ENCODE data around the gene MLC1. TPM values are rescaled to one million over a fixed set of nuclear protein-coding genes. Genes with fewer than 3 reads are reported as not detected.

MLC1 gene
- total RNA-seq, 1 donor from 2014 or later = 0.09 TPM

- no peak overlapping the region for H3K27ac Mint-ChIP-seq (ENCODE audit: unreplicated experiment)
Observed at GRCh38 chr22:50121202-50121740, 36.0 kb upstream of the MLC1 start.

GRCh38 chr22:50119768-50120251 is 34.6 kb upstream of the MLC1 start:
- Histone ChIP-seq H3K9me3 (ENCODE audit: insufficient read depth, low read depth, low read length) (peaks cover 7% of the 10 kb centered on the region), H3K4me1 (ENCODE audit: insufficient read depth, low read length) (peaks cover 34% of the 10 kb centered on the region), H4K20me1 (ENCODE audit: insufficient read depth, low read length) (no peaks in the 10 kb centered on the region), H3K9ac (ENCODE audit: low read length) (no peak overlapping the region), H3K79me2 (ENCODE audit: insufficient read depth, low read length) (no peaks in the 10 kb centered on the region), H3K27me3 (ENCODE audit: insufficient read depth, low read length) (no peaks in the 10 kb centered on the region), H2AFZ (ENCODE audit: low read depth, low read length) (no peak overlapping the region), H3K4me3 (ENCODE audit: insufficient read depth, low read depth, low read length) (no peak overlapping the region), H3K36me3 (ENCODE audit: insufficient read depth, low read length) (no peaks in the 10 kb centered on the region), H3K4me2 (ENCODE audit: low read length) (peak overlapping the region; percentile 20), H3K27ac (ENCODE audit: low read depth, low read length) (no peak overlapping the region)
- H3K4me3 Mint-ChIP-seq (ENCODE audit: unreplicated experiment) = no peak overlapping the region
- FAIRE-seq (peak; percentile 9), DNase-seq (ENCODE audit: low read depth) (peak; percentile 44)
- TF ChIP-seq EZH2 (IDR thresholded peaks at IDR 0.05; ENCODE audit: insufficient read depth, low read length) = no peak
- TF ChIP-seq CTCF (IDR thresholded peaks at IDR 0.05; ENCODE audit: insufficient read depth, low read depth, low read length) = no peak
- H3K36me3 Mint-ChIP-seq (ENCODE audit: low read depth, unreplicated experiment) = peaks cover 2% of the 10 kb centered on the region
- no peaks in the 10 kb centered on the region for H3K27me3 Mint-ChIP-seq (ENCODE audit: low read depth, unreplicated experiment)
- peak overlapping the region; percentile 81 for H3K27ac Mint-ChIP-seq (ENCODE audit: unreplicated experiment)
- H3K4me1 Mint-ChIP-seq (ENCODE audit: low read depth, unreplicated experiment) = peaks cover 14% of the 10 kb centered on the region
- H3K9me3 Mint-ChIP-seq (ENCODE audit: unreplicated experiment) = peaks cover 18% of the 10 kb centered on the region

More at GRCh38 chr22:50121202-50121740, 36.0 kb upstream of the MLC1 start:
- no peak overlapping the region for H3K4me2 ChIP-seq (ENCODE audit: low read length)
- peaks cover 22% of the 10 kb centered on the region for H3K4me1 ChIP-seq (ENCODE audit: insufficient read depth, low read length)
- FAIRE-seq (no peak), DNase-seq (ENCODE audit: low read depth) (no peak)
- no peak overlapping the region for H3K9ac ChIP-seq (ENCODE audit: low read length)
- no peaks in the 10 kb centered on the region for H3K27me3 ChIP-seq (ENCODE audit: insufficient read depth, low read length)
- H3K9me3 ChIP-seq (ENCODE audit: insufficient read depth, low read depth, low read length) = peaks cover 7% of the 10 kb centered on the region
- no peak overlapping the region for H3K27ac ChIP-seq (ENCODE audit: low read depth, low read length)
- H3K4me3 ChIP-seq (ENCODE audit: insufficient read depth, low read depth, low read length) = no peak overlapping the region
- H3K9me3 Mint-ChIP-seq (ENCODE audit: unreplicated experiment) = peaks cover 20% of the 10 kb centered on the region
- no peak overlapping the region for H3K4me3 Mint-ChIP-seq (ENCODE audit: unreplicated experiment)
- TF ChIP-seq CTCF (IDR thresholded peaks at IDR 0.05; ENCODE audit: insufficient read depth, low read depth, low read length) (no peak), EZH2 (IDR thresholded peaks at IDR 0.05; ENCODE audit: insufficient read depth, low read length) (no peak)
- H3K27me3 Mint-ChIP-seq (ENCODE audit: low read depth, unreplicated experiment) = no peaks in the 10 kb centered on the region
- no peaks in the 10 kb centered on the region for H3K36me3 ChIP-seq (ENCODE audit: insufficient read depth, low read length)
- no peaks in the 10 kb centered on the region for H4K20me1 ChIP-seq (ENCODE audit: insufficient read depth, low read length)
- H3K79me2 ChIP-seq (ENCODE audit: insufficient read depth, low read length) = no peaks in the 10 kb centered on the region
- peaks cover 2% of the 10 kb centered on the region for H3K36me3 Mint-ChIP-seq (ENCODE audit: low read depth, unreplicated experiment)
- H2AFZ ChIP-seq (ENCODE audit: low read depth, low read length) = no peak overlapping the region
- peaks cover 9% of the 10 kb centered on the region for H3K4me1 Mint-ChIP-seq (ENCODE audit: low read depth, unreplicated experiment)

- no peak for TF ChIP-seq CTCF (IDR thresholded peaks at IDR 0.05; ENCODE audit: insufficient read depth, low read depth, low read length)
- no peak for TF ChIP-seq EZH2 (IDR thresholded peaks at IDR 0.05; ENCODE audit: insufficient read depth, low read length)
- Histone ChIP-seq H3K9ac (ENCODE audit: low read length) (peak overlapping the region; percentile 3), H2AFZ (ENCODE audit: low read depth, low read length) (no peak overlapping the region), H3K36me3 (ENCODE audit: insufficient read depth, low read length) (no peaks in the 10 kb centered on the region), H3K27ac (ENCODE audit: low read depth, low read length) (no peak overlapping the region), H3K27me3 (ENCODE audit: insufficient read depth, low read length) (no peaks in the 10 kb centered on the region), H3K4me1 (ENCODE audit: insufficient read depth, low read length) (peaks cover 39% of the 10 kb centered on the region), H3K4me3 (ENCODE audit: insufficient read depth, low read depth, low read length) (no peak overlapping the region), H3K4me2 (ENCODE audit: low read length) (peak overlapping the region; percentile 39), H3K9me3 (ENCODE audit: insufficient read depth, low read depth, low read length) (peaks cover 7% of the 10 kb centered on the region), H4K20me1 (ENCODE audit: insufficient read depth, low read length) (no peaks in the 10 kb centered on the region), H3K79me2 (ENCODE audit: insufficient read depth, low read length) (no peaks in the 10 kb centered on the region)
- peak overlapping the region; percentile 81 for H3K27ac Mint-ChIP-seq (ENCODE audit: unreplicated experiment)
- peaks cover 19% of the 10 kb centered on the region for H3K4me1 Mint-ChIP-seq (ENCODE audit: low read depth, unreplicated experiment)
- H3K27me3 Mint-ChIP-seq (ENCODE audit: low read depth, unreplicated experiment) = no peaks in the 10 kb centered on the region
- H3K36me3 Mint-ChIP-seq (ENCODE audit: low read depth, unreplicated experiment) = peaks cover 2% of the 10 kb centered on the region
- no peak overlapping the region for H3K4me3 Mint-ChIP-seq (ENCODE audit: unreplicated experiment)
- DNase-seq (ENCODE audit: low read depth) (no peak), FAIRE-seq (no peak)
- H3K9me3 Mint-ChIP-seq (ENCODE audit: unreplicated experiment) = peaks cover 18% of the 10 kb centered on the region
Observed at GRCh38 chr22:50119169-50119767, 34.0 kb upstream of the MLC1 start.
